Loucy (cell line): ENCODE data around the gene RIPK4.

Experiments used
- CTCF ChIP-seq: fragments of 200-600 bp; sonication (generic); conservative IDR thresholded peaks from 2 replicates; pipeline ENCODE4 v1.5.1; 2014; ENCODE audit warnings: mild to moderate bottlenecking, antibody characterized with exemption, low read length
- EZH2phosphoT487 ChIP-seq: fragments of 200-600 bp; IDR thresholded peaks from 2 replicates; pipeline ENCODE4 v1.6.1; 2018; ENCODE audit warnings: antibody characterized with exemption, mild to moderate bottlenecking, moderate library complexity, borderline replicate concordance

DNA sequence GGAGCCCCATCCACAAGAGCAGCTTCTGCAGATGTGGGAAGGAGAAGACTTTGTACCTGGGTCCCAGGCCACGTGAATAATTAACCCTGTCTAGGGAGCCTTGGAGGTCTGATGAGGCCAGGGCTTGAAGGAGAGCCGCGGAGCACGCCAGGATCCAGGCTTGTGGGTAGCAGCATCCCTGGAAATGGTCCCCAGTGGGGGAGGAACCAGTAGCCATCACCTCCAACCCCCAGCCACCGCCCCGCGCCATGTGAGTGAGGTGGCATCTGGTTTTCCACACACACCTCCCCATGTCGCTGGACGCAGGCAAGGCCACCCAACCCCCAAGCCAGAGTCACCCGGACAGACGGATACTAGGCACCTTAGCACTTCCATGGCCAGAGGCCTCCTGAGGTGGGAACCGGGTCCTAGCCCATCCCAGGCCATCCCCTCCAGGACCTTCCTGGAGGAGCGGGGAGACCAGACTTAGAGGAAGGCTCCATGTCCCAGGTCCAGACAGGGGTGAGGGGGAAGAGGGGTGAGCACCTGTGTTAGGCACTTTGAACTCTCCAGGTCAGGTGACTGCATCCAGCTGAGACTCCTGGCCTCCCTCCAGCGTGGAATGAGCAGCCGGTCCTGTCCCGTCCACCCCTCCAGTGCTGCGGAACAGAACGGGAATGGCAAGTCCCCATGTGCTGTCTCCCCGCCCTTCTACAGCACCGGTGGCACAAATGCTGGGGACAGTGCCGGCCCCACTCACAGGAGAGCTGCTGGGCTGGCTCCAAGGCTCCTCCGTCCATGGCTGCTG, 53.2 kb downstream of the RIPK4 start:
- TF ChIP-seq CTCF (no peak), EZH2phosphoT487 (no peak)
